GM18907 (cell line): ENCODE measurements around the gene PSMB10.
"Not testable (repeated sequence)": the region's sequence is repeated elsewhere in the genome, so short reads cannot be mapped to it uniquely, and the experiment has no call there.

Experiments used
- ATAC-seq: cut with Tn5 transposase; IDR thresholded peaks from one replicate; pipeline ENCODE4 v1.9.1; 2021; ENCODE audit warnings: mild to moderate bottlenecking, moderate library complexity; ENCODE audit not compliant: unreplicated experiment

PSMB10 gene

GRCh38 chr16:67943256-67943618 lies 6.6 kb upstream of the PSMB10 start:
- ATAC-seq: no peak

- no peak for ATAC-seq
Measured at GRCh38 chr16:67942510-67943255, 6.0 kb upstream of the PSMB10 start.

GRCh38 chr16:67942200-67942509 lies 5.5 kb upstream of the PSMB10 start:
- peak; percentile 40 for ATAC-seq

- no peak for ATAC-seq
Measured at GRCh38 chr16:67941469-67942199, 5.0 kb upstream of the PSMB10 start.

GRCh38 chr16:67940446-67941089 lies 3.9 kb upstream of the PSMB10 start:
- no peak for ATAC-seq

GRCh38 chr16:67939507-67940445 lies 3.1 kb upstream of the PSMB10 start:
- ATAC-seq: no peak

GRCh38 chr16:67937713-67938112 lies 1.1 kb upstream of the PSMB10 start:
- not testable (repeated sequence) for ATAC-seq

- peak; percentile 63 for ATAC-seq
Measured at GRCh38 chr16:67936880-67937605, 393 bp upstream of the PSMB10 start.

- peak; percentile 87 for ATAC-seq
Measured at GRCh38 chr16:67935402-67936123, 1.1 kb downstream of the PSMB10 start.

- no peak for ATAC-seq
Measured at GRCh38 chr16:67935101-67935401, 1.6 kb downstream of the PSMB10 start.

GRCh38 chr16:67934306-67935100 lies 2.1 kb downstream of the PSMB10 start:
- ATAC-seq: no peak

GRCh38 chr16:67933805-67934204 lies 2.8 kb downstream of the PSMB10 start:
- no peak for ATAC-seq

- ATAC-seq: no peak
Measured at GRCh38 chr16:67932462-67932840, 4.2 kb downstream of the PSMB10 start.

- no peak for ATAC-seq
Measured at GRCh38 chr16:67931712-67932461, 4.8 kb downstream of the PSMB10 start, which contains the start of gene CTRL. TSS of gene CTRL (minus strand) at chr16:67931862. CDS start at chr16:67931852, 10 bp downstream.

- ATAC-seq: no peak
Measured at GRCh38 chr16:67930678-67931211, 5.9 kb downstream of the PSMB10 start.

GRCh38 chr16:67930191-67930590 lies 6.5 kb downstream of the PSMB10 start:
- ATAC-seq: no peak

GRCh38 chr16:67928561-67929364 lies 7.9 kb downstream of the PSMB10 start:
- ATAC-seq: no peak
